ENCODE measurements around the gene PDRG1. TPM values are rescaled to one million over a fixed set of nuclear protein-coding genes. Genes with fewer than 3 reads are reported as not detected.

The PDRG1 gene
- total RNA-seq, 3 donors from 2014 or later, result 9.2 to 10.0 (median 9.9) TPM

GRCh38 chr20:31981784-31982183 lies 29.9 kb upstream of the PDRG1 start:
- TF ChIP-seq, protein P1, sequence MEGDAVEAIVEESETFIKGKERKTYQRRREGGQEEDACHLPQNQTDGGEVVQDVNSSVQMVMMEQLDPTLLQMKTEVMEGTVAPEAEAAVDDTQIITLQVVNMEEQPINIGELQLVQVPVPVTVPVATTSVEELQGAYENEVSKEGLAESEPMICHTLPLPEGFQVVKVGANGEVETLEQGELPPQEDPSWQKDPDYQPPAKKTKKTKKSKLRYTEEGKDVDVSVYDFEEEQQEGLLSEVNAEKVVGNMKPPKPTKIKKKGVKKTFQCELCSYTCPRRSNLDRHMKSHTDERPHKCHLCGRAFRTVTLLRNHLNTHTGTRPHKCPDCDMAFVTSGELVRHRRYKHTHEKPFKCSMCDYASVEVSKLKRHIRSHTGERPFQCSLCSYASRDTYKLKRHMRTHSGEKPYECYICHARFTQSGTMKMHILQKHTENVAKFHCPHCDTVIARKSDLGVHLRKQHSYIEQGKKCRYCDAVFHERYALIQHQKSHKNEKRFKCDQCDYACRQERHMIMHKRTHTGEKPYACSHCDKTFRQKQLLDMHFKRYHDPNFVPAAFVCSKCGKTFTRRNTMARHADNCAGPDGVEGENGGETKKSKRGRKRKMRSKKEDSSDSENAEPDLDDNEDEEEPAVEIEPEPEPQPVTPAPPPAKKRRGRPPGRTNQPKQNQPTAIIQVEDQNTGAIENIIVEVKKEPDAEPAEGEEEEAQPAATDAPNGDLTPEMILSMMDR (IDR thresholded peaks at IDR 0.05), result no peak
- DNase-seq, result no peak
- ATAC-seq, result no peak
- Histone ChIP-seq H3K4me1 (ENCODE audit: low read depth) (no peaks in the 10 kb centered on the region), H3K4me3 (no peak overlapping the region), H3K9me3 (no peaks in the 10 kb centered on the region), H3K36me3 (ENCODE audit: low read depth) (no peaks in the 10 kb centered on the region)
- intact Hi-C loops (cut with DNase I, micrococcal nuclease), result no loop called here

GRCh38 chr20:31979713-31980426 lies 28.0 kb upstream of the PDRG1 start:
- no peak overlapping the region for H3K4me3 ChIP-seq
- ATAC-seq (no peak), DNase-seq (no peak)
- TF ChIP-seq, protein P1 (IDR thresholded peaks at IDR 0.05), result no peak
- H3K9me3 ChIP-seq, result no peaks in the 10 kb centered on the region
- no peaks in the 10 kb centered on the region for H3K4me1 ChIP-seq (ENCODE audit: low read depth)
- intact Hi-C loops (cut with DNase I, micrococcal nuclease), result no loop called here
- no peaks in the 10 kb centered on the region for H3K36me3 ChIP-seq (ENCODE audit: low read depth)

GRCh38 chr20:31977080-31977479 lies 25.2 kb upstream of the PDRG1 start:
- no peaks in the 10 kb centered on the region for H3K36me3 ChIP-seq (ENCODE audit: low read depth)
- intact Hi-C loops (cut with DNase I, micrococcal nuclease), result no loop called here
- H3K4me3 ChIP-seq, result no peak overlapping the region
- ATAC-seq (no peak), DNase-seq (no peak)
- H3K9me3 ChIP-seq, result no peaks in the 10 kb centered on the region
- no peaks in the 10 kb centered on the region for H3K4me1 ChIP-seq (ENCODE audit: low read depth)
- TF ChIP-seq, protein P1 (IDR thresholded peaks at IDR 0.05), result no peak

DNA sequence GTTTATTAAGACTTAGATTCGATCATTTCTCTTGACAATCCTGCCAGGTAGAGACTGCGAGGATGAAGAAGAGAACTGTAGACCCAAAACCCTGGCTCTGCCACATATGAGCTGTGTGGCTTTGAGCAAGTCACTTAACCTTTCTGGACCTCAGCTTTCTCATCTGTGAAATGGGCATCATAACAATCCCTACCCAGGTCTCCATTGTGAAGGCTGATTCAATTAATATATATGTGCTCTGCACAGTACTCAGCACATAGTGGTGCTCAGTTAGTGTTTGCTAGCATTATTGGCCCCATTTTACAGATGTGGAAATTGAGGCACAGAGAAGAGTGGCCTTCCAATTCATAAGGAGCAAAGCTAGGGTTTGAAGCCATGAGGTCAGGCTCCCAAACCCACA lies 24.0 kb upstream of the PDRG1 start:
- intact Hi-C loops (cut with DNase I, micrococcal nuclease), result no loop called here
- ATAC-seq (no peak), DNase-seq (no peak)
- H3K4me1 ChIP-seq (ENCODE audit: low read depth), result no peaks in the 10 kb centered on the region
- no peaks in the 10 kb centered on the region for H3K9me3 ChIP-seq
- H3K36me3 ChIP-seq (ENCODE audit: low read depth), result no peaks in the 10 kb centered on the region
- no peak overlapping the region for H3K4me3 ChIP-seq
- TF ChIP-seq, protein P1 (IDR thresholded peaks at IDR 0.05), result no peak

DNA sequence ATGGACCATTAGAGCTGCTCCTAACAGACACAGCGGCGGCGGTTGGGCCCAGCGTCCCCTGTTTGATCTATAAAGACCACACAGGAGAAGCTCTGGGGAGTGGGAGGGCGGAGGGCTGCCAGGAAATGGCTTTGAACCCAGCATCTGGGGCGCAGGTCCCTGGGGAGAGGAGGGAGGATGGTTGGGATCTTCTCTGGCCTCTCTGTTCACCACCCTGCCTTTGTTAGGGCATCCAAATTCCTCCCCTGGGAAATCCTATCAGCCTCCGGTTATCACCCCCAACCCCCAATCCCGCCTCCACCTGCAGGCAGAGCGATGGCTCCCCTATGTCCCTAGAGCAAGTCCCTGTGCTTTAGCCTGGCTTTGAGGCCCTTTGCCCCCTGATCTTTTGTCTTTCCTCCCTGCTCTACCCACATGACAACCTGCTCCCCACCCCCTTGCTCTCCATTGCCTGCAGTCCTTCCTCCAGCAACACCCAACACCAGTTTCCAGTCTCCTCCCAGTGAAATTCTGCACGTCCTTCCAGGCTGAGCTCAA lies 23.2 kb upstream of the PDRG1 start:
- Histone ChIP-seq H3K4me3 (no peak overlapping the region), H3K36me3 (ENCODE audit: low read depth) (no peaks in the 10 kb centered on the region), H3K4me1 (ENCODE audit: low read depth) (no peaks in the 10 kb centered on the region), H3K9me3 (no peaks in the 10 kb centered on the region)
- intact Hi-C loops (cut with DNase I, micrococcal nuclease), result no loop called here
- TF ChIP-seq, protein P1 (IDR thresholded peaks at IDR 0.05), result no peak
- no peak for ATAC-seq
- no peak for DNase-seq

All from mucosa of descending colon (tissue), 3 donors.